ENCODE measurements around the gene C1QL4. TPM values are rescaled to one million over a fixed set of nuclear protein-coding genes. Genes with fewer than 3 reads are reported as not detected.

The C1QL4 gene
- total RNA-seq, 1 donor from 2014 or later = not detected

DNA sequence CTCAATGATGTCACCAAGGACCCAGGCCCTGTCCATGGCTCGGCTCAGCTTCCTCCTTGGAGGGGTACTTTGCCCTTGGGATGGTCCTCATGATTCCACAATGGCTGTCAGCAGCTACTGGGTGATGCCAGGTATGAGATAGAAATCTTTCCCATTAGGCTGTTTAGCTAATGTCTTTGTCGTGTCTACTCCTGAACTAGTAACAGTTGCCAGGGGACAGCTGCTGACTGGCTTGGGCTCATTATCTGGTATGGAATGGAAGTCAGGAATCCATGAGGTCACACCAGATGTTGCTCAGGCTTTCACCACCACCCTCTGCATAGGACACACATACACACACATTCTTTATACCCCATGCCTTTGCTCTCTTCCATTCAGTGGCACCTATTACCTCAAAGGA, 32.8 kb downstream of the C1QL4 start:
- Mint-ChIP-seq H3K4me1 (ENCODE audit: low read depth) (peaks cover 11% of the 10 kb centered on the region), H3K4me3 (ENCODE audit: low read depth) (no peak overlapping the region), H3K36me3 (ENCODE audit: low read depth) (no peaks in the 10 kb centered on the region), H3K27ac (no peak overlapping the region), H3K9me3 (no peaks in the 10 kb centered on the region), H3K27me3 (ENCODE audit: low read depth) (peaks cover 18% of the 10 kb centered on the region)
- no peak for DNase-seq (ENCODE audit: low spot score)
- intact Hi-C loops (cut with micrococcal nuclease) = no loop called here

DNA sequence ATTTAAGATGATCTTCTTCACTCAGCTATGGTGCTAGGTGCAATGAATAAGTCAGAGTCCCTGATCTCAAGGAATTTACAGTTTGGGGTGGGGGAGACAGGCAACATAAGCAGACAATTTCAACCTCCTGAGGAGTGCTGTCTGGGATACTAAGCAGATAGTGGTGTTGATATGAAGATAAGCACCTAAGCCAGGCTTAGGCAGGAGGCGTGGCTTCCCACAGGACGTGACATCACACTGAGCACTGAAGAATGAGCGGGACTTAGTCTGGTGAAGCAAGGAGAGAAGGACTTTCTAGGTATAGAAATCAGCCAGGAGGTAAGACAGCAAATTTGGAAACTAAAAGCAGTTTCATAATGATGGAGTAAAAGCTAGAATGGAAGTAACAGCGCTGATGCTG, 35.2 kb downstream of the C1QL4 start:
- H3K27me3 Mint-ChIP-seq (ENCODE audit: low read depth) = peaks cover 29% of the 10 kb centered on the region
- H3K36me3 Mint-ChIP-seq (ENCODE audit: low read depth) = no peaks in the 10 kb centered on the region
- no peak overlapping the region for H3K27ac Mint-ChIP-seq
- intact Hi-C loops (cut with micrococcal nuclease) = no loop called here
- peaks cover 16% of the 10 kb centered on the region for H3K4me1 Mint-ChIP-seq (ENCODE audit: low read depth)
- peak; percentile 26 for DNase-seq (ENCODE audit: low spot score)
- no peaks in the 10 kb centered on the region for H3K9me3 Mint-ChIP-seq
- no peak overlapping the region for H3K4me3 Mint-ChIP-seq (ENCODE audit: low read depth)

DNA sequence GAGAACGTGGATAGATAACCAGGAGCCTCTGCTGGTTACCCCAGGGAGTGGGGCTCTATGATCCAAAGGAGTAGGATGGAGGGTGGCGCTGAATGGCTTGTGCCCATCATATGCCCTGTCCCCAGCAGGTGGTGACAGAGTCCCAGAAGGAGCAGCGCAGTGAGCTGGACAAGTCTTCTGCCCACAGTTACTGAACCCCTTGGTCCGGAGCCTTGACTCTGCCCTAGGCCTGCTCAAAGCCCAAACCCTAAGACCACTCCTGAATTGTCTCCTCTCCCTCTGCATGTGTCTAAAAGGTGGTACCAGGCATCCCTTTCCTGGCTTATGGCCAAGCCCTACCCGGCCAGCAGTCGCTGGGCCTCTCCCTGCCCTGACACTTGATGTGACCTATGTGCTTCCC, 38.8 kb downstream of the C1QL4 start:
- Mint-ChIP-seq H3K27me3 (ENCODE audit: low read depth) (peaks cover 46% of the 10 kb centered on the region), H3K4me3 (ENCODE audit: low read depth) (no peak overlapping the region)

DNA sequence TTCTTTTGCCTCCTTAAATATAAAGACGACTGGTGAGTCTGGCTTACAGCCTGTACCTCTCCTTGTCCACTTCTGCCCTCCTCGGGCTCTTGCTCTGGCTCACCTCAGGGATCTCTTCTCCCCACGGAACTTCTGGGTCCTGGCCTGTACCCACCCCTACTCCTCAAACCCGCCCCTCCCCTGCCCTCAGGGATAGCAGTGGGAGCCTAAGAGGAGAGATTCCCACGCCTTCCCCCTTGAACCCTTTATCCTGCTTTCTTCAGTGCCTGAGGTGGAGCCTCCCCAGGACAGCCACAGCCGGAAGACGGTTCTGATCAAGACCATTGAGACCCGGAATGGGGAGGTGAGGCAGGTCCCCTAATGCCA, 39.3 kb downstream of the C1QL4 start:
- Mint-ChIP-seq H3K4me1 (ENCODE audit: low read depth) (peaks cover 23% of the 10 kb centered on the region), H3K36me3 (ENCODE audit: low read depth) (no peaks in the 10 kb centered on the region), H3K9me3 (no peaks in the 10 kb centered on the region), H3K27me3 (ENCODE audit: low read depth) (peaks cover 46% of the 10 kb centered on the region), H3K27ac (no peak overlapping the region), H3K4me3 (ENCODE audit: low read depth) (peak overlapping the region; percentile 52)
- intact Hi-C loops (cut with micrococcal nuclease) = loop anchor here (1.0 to 5.0 kb wide), 2 partner anchors 9 to 215 kb away; no protein-coding TSS in a partner anchor
- no peak for DNase-seq (ENCODE audit: low spot score)

More for the DNA sequence above, 38.8 kb downstream of the C1QL4 start:
- intact Hi-C loops (cut with micrococcal nuclease) = loop anchor here (5.0 kb wide), 1 partner anchor 214 kb away; no protein-coding TSS in a partner anchor
- Mint-ChIP-seq H3K4me1 (ENCODE audit: low read depth) (peaks cover 23% of the 10 kb centered on the region), H3K9me3 (no peaks in the 10 kb centered on the region), H3K27ac (no peak overlapping the region), H3K36me3 (ENCODE audit: low read depth) (no peaks in the 10 kb centered on the region)
- DNase-seq (ENCODE audit: low spot score) = no peak

GRCh38 chr12:49296836-49297694, 39.9 kb downstream of the C1QL4 start:
- Mint-ChIP-seq H3K9me3 (no peaks in the 10 kb centered on the region), H3K4me1 (ENCODE audit: low read depth) (peaks cover 23% of the 10 kb centered on the region), H3K27me3 (ENCODE audit: low read depth) (peaks cover 46% of the 10 kb centered on the region), H3K27ac (no peak overlapping the region), H3K36me3 (ENCODE audit: low read depth) (no peaks in the 10 kb centered on the region), H3K4me3 (ENCODE audit: low read depth) (peak overlapping the region; percentile 57)
- intact Hi-C loops (cut with micrococcal nuclease) = loop anchor here (1.0 to 5.0 kb wide), 3 partner anchors 9 to 215 kb away; no protein-coding TSS in a partner anchor
- peak; percentile 36 for DNase-seq (ENCODE audit: low spot score)

- peak overlapping the region; percentile 57 for H3K4me3 Mint-ChIP-seq (ENCODE audit: low read depth)
- peak; percentile 56 for DNase-seq (ENCODE audit: low spot score)
- no peak overlapping the region for H3K27ac Mint-ChIP-seq
- H3K9me3 Mint-ChIP-seq = no peaks in the 10 kb centered on the region
- H3K27me3 Mint-ChIP-seq (ENCODE audit: low read depth) = peaks cover 52% of the 10 kb centered on the region
- intact Hi-C loops (cut with micrococcal nuclease) = loop anchor here (1.0 to 5.0 kb wide), 2 partner anchors 46 to 216 kb away; no protein-coding TSS in a partner anchor
- peaks cover 17% of the 10 kb centered on the region for H3K4me1 Mint-ChIP-seq (ENCODE audit: low read depth)
- H3K36me3 Mint-ChIP-seq (ENCODE audit: low read depth) = no peaks in the 10 kb centered on the region
Measured at GRCh38 chr12:49296034-49296835, 40.8 kb downstream of the C1QL4 start.

GRCh38 chr12:49295082-49295936, 41.7 kb downstream of the C1QL4 start, which contains the start of gene PRPH:
PRPH (plus strand) TSS chr12:49295147; CDS start chr12:49295201, 54 bp downstream.
- Mint-ChIP-seq H3K4me1 (ENCODE audit: low read depth) (peaks cover 17% of the 10 kb centered on the region), H3K36me3 (ENCODE audit: low read depth) (no peaks in the 10 kb centered on the region), H3K4me3 (ENCODE audit: low read depth) (no peak within 1 kb of the TSS), H3K9me3 (no peaks in the 10 kb centered on the region), H3K27me3 (ENCODE audit: low read depth) (peaks cover 53% of the 10 kb centered on the region), H3K27ac (no peak within 1 kb of the TSS)
- intact Hi-C loops (cut with micrococcal nuclease) = loop anchor here (5.0 kb wide), 1 partner anchor 217 kb away; no protein-coding TSS in a partner anchor
- DNase-seq (ENCODE audit: low spot score) = no peak

- Mint-ChIP-seq H3K27me3 (ENCODE audit: low read depth) (peaks cover 53% of the 10 kb centered on the region), H3K27ac (no peak overlapping the region), H3K4me1 (ENCODE audit: low read depth) (peaks cover 17% of the 10 kb centered on the region), H3K4me3 (ENCODE audit: low read depth) (no peak overlapping the region), H3K36me3 (ENCODE audit: low read depth) (no peaks in the 10 kb centered on the region), H3K9me3 (no peaks in the 10 kb centered on the region)
- no peak for DNase-seq (ENCODE audit: low spot score)
- intact Hi-C loops (cut with micrococcal nuclease) = loop anchor here (5.0 kb wide), 1 partner anchor 218 kb away; no protein-coding TSS in a partner anchor
Measured at GRCh38 chr12:49294804-49295081, 42.2 kb downstream of the C1QL4 start.

DNA sequence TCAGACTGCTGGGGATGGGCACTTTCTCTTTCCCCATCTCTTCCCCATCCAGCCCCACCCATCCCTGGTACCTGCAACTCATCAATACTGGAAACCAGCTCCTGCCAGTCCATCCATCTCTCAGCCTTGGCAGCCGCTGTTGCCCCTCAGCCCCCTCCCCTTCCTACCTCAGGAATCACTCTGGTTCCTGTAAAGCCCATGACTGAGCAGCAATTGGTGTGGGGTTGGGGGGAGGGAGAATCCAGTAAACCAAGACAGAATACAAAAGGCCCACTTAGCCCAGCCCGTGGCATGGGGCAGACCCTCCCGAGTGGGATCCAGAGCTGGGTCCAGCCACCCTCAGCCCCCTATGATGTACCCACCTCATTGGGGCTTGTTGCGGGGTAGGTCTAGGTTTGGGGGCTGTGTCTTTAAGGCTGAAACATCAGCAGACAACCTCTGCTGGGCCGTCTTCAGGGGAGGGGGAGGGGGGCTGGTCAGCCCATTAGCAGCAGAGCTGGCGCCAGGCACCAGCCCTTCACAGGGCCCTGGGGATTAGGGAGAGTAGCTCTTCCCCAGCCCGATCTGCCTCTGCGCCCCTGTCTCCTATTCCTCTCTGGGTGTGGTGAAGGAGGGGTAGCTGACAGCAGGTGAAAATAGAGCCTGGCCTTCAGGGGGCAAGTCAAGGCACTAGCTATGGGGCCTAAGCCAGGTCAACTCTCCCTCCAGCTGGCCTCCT, 42.7 kb downstream of the C1QL4 start:
- H3K27ac Mint-ChIP-seq = no peak overlapping the region
- intact Hi-C loops (cut with micrococcal nuclease) = no loop called here
- H3K4me1 Mint-ChIP-seq (ENCODE audit: low read depth) = peaks cover 17% of the 10 kb centered on the region
- no peaks in the 10 kb centered on the region for H3K36me3 Mint-ChIP-seq (ENCODE audit: low read depth)
- peaks cover 53% of the 10 kb centered on the region for H3K27me3 Mint-ChIP-seq (ENCODE audit: low read depth)
- no peaks in the 10 kb centered on the region for H3K9me3 Mint-ChIP-seq
- no peak for DNase-seq (ENCODE audit: low spot score)
- H3K4me3 Mint-ChIP-seq (ENCODE audit: low read depth) = no peak overlapping the region

- H3K4me1 Mint-ChIP-seq (ENCODE audit: low read depth) = peaks cover 18% of the 10 kb centered on the region
- intact Hi-C loops (cut with micrococcal nuclease) = no loop called here
- DNase-seq (ENCODE audit: low spot score) = no peak
- H3K4me3 Mint-ChIP-seq (ENCODE audit: low read depth) = no peak overlapping the region
- H3K27me3 Mint-ChIP-seq (ENCODE audit: low read depth) = peaks cover 52% of the 10 kb centered on the region
- no peaks in the 10 kb centered on the region for H3K9me3 Mint-ChIP-seq
- H3K36me3 Mint-ChIP-seq (ENCODE audit: low read depth) = no peaks in the 10 kb centered on the region
- no peak overlapping the region for H3K27ac Mint-ChIP-seq
Measured at GRCh38 chr12:49293056-49293956, 43.7 kb downstream of the C1QL4 start.

DNA sequence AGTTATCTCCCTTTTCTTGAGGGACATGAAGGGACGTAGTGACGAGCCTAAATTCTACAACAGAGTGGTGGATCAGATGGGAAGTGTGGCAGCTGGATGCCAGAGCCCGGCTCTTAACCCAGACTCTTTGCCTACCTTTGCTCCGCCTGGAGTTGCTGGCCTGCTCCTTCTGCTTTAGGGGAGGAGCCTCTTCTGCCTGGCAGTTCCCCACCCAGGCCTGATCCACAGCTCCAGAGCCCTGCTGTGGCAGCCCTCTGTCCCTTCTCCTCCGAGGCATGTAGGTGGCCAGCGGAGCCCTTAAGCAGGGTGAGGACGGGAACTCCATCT, 44.3 kb downstream of the C1QL4 start:
- peaks cover 19% of the 10 kb centered on the region for H3K4me1 Mint-ChIP-seq (ENCODE audit: low read depth)
- H3K9me3 Mint-ChIP-seq = no peaks in the 10 kb centered on the region
- DNase-seq (ENCODE audit: low spot score) = no peak
- H3K27me3 Mint-ChIP-seq (ENCODE audit: low read depth) = peaks cover 52% of the 10 kb centered on the region
- no peak overlapping the region for H3K27ac Mint-ChIP-seq
- intact Hi-C loops (cut with micrococcal nuclease) = no loop called here
- H3K36me3 Mint-ChIP-seq (ENCODE audit: low read depth) = no peaks in the 10 kb centered on the region
- no peak overlapping the region for H3K4me3 Mint-ChIP-seq (ENCODE audit: low read depth)
